Measurements from ENCODE around the gene MTG1.

DNA sequence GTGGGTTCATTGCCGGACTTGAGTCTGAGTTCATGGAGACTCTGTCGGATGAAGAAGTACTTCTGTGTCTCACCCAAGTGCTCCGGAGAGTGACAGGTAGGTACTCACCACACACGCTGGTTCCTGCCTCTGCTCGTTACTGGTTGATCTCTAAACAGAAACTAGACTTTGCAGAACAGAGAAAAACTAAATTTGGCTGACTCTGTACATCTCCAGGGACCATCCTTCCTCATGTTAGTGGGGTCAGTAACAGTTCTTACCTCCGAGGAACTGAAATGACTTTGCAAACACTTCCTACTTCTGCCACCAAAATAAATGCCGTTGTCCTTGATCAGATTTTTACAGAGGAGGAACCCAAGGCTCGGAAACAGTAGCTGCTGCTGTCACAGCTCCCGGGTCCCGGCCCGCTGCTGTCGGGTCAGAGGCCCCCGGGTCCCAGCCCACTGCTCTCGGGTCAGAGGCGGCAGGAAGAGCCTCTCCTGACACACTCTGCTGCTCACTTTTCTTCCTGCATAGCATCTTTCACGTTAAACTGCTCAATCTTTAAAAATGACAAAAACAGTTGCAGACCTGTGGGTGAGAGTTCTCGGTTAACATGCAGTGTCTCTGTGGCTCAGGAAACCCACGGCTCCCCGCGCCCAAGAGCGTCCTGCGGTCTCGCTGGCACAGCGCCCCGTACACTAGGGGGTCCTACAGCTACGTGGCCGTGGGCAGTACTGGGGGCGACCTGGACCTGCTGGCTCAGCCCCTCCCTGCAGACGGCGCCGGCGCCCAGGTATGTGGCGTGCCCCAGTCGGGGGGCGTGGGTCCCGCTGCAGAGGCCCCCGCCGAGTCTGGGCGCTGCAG, 4.8 kb upstream of the MTG1 start:
- TF ChIP-seq, protein P1, sequence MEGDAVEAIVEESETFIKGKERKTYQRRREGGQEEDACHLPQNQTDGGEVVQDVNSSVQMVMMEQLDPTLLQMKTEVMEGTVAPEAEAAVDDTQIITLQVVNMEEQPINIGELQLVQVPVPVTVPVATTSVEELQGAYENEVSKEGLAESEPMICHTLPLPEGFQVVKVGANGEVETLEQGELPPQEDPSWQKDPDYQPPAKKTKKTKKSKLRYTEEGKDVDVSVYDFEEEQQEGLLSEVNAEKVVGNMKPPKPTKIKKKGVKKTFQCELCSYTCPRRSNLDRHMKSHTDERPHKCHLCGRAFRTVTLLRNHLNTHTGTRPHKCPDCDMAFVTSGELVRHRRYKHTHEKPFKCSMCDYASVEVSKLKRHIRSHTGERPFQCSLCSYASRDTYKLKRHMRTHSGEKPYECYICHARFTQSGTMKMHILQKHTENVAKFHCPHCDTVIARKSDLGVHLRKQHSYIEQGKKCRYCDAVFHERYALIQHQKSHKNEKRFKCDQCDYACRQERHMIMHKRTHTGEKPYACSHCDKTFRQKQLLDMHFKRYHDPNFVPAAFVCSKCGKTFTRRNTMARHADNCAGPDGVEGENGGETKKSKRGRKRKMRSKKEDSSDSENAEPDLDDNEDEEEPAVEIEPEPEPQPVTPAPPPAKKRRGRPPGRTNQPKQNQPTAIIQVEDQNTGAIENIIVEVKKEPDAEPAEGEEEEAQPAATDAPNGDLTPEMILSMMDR (conservative IDR thresholded peaks at IDR 0.05; ENCODE audit: low read length) = no peak
- no peak for TF ChIP-seq EZH2phosphoT487 (IDR thresholded peaks at IDR 0.05; ENCODE audit: borderline replicate concordance)

All from Loucy (cell line).